ENCODE data around the gene IFT57. TPM values are rescaled to one million over a fixed set of nuclear protein-coding genes. Genes with fewer than 3 reads are reported as not detected.
A peak's percentile ranks its signal among the peaks of the same experiment; 100 is the strongest.

The IFT57 gene
- total and polyA plus RNA-seq, 2 experiments from 2014 or later = 28.6 to 49.0 TPM

GRCh38 chr3:108150200-108150599 lies 72.0 kb downstream of the IFT57 start (continued):
- TF ChIP-seq, protein P1, sequence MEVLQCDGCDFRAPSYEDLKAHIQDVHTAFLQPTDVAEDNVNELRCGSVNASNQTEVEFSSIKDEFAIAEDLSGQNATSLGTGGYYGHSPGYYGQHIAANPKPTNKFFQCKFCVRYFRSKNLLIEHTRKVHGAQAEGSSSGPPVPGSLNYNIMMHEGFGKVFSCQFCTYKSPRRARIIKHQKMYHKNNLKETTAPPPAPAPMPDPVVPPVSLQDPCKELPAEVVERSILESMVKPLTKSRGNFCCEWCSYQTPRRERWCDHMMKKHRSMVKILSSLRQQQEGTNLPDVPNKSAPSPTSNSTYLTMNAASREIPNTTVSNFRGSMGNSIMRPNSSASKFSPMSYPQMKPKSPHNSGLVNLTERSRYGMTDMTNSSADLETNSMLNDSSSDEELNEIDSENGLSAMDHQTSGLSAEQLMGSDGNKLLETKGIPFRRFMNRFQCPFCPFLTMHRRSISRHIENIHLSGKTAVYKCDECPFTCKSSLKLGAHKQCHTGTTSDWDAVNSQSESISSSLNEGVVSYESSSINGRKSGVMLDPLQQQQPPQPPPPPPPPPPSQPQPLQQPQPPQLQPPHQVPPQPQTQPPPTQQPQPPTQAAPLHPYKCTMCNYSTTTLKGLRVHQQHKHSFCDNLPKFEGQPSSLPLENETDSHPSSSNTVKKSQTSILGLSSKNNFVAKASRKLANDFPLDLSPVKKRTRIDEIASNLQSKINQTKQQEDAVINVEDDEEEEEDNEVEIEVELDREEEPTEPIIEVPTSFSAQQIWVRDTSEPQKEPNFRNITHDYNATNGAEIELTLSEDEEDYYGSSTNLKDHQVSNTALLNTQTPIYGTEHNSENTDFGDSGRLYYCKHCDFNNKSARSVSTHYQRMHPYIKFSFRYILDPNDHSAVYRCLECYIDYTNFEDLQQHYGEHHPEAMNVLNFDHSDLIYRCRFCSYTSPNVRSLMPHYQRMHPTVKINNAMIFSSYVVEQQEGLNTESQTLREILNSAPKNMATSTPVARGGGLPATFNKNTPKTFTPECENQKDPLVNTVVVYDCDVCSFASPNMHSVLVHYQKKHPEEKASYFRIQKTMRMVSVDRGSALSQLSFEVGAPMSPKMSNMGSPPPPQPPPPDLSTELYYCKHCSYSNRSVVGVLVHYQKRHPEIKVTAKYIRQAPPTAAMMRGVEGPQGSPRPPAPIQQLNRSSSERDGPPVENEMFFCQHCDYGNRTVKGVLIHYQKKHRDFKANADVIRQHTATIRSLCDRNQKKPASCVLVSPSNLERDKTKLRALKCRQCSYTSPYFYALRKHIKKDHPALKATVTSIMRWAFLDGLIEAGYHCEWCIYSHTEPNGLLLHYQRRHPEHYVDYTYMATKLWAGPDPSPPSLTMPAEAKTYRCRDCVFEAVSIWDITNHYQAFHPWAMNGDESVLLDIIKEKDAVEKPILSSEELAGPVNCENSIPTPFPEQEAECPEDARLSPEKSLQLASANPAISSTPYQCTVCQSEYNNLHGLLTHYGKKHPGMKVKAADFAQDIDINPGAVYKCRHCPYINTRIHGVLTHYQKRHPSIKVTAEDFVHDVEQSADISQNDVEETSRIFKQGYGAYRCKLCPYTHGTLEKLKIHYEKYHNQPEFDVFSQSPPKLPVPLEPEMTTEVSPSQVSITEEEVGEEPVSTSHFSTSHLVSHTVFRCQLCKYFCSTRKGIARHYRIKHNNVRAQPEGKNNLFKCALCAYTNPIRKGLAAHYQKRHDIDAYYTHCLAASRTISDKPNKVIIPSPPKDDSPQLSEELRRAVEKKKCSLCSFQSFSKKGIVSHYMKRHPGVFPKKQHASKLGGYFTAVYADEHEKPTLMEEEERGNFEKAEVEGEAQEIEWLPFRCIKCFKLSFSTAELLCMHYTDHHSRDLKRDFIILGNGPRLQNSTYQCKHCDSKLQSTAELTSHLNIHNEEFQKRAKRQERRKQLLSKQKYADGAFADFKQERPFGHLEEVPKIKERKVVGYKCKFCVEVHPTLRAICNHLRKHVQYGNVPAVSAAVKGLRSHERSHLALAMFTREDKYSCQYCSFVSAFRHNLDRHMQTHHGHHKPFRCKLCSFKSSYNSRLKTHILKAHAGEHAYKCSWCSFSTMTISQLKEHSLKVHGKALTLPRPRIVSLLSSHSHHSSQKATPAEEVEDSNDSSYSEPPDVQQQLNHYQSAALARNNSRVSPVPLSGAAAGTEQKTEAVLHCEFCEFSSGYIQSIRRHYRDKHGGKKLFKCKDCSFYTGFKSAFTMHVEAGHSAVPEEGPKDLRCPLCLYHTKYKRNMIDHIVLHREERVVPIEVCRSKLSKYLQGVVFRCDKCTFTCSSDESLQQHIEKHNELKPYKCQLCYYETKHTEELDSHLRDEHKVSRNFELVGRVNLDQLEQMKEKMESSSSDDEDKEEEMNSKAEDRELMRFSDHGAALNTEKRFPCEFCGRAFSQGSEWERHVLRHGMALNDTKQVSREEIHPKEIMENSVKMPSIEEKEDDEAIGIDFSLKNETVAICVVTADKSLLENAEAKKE (CRISPR knock-in tag; IDR thresholded peaks at IDR 0.05) = no peak

DNA sequence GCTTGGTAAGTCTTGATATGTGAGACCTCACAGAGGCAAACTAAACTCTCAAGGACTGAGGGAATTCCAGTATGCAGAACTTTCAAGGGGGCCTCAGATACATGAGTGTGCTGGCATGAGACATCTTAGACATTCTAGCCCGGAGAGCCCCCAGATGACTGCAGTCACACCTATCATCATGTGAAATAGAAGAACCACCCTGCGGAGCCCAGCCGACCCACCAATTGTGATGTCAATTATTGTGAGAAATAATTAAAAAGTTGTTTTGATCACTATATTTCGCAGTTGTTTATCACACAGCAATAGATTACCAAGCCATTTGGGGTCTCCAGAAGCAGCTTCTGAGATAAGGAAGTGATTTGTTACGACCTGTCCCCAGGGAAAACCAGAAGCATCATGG lies 76.1 kb downstream of the IFT57 start:
- no peak for TF ChIP-seq STAT1 (IDR thresholded peaks at IDR 0.05; ENCODE audit: unreplicated experiment)
- no peak for TF ChIP-seq EZH2phosphoT487 (IDR thresholded peaks at IDR 0.05; ENCODE audit: unreplicated experiment)
- TF ChIP-seq ZNF331 (CRISPR knock-in tag; IDR thresholded peaks at IDR 0.05; ENCODE audit: low read depth) = peak; percentile 83
- H4K20me1 ChIP-seq (replicated peaks; ENCODE audit: insufficient read depth) = no peaks in the 10 kb centered on the region
- H3K27ac Mint-ChIP-seq = no peak overlapping the region
- H3F3A ChIP-seq (replicated peaks; ENCODE audit: low read depth) = no peaks in the 10 kb centered on the region
- H3K9me2 ChIP-seq (ENCODE audit: insufficient read depth) = no peaks in the 10 kb centered on the region
- no peak overlapping the region for H3K4me3 ChIP-seq
- H3K9me3 Mint-ChIP-seq = peaks cover 5% of the 10 kb centered on the region
- no peaks in the 10 kb centered on the region for H3K27me3 Mint-ChIP-seq (ENCODE audit: insufficient read depth, low read depth, poor library complexity)
- H3K4me3 Mint-ChIP-seq = no peak overlapping the region
- no peak for ATAC-seq
- H3K4me1 ChIP-seq (ENCODE audit: insufficient read depth) = no peaks in the 10 kb centered on the region
- no peak overlapping the region for H3K27ac ChIP-seq (ENCODE audit: low read depth)
- DNase-seq (ENCODE audit: low spot score) = no peak
- H3K4me1 Mint-ChIP-seq = no peaks in the 10 kb centered on the region
- no peaks in the 10 kb centered on the region; the same call in 2 of the 3 replicates for H3K36me3 Mint-ChIP-seq (ENCODE audit: low read depth)
- no peak overlapping the region for H2AFZ ChIP-seq
- no peaks in the 10 kb centered on the region for H3K27me3 ChIP-seq (ENCODE audit: insufficient read depth)
- no peak overlapping the region for H3K4me2 ChIP-seq
- no peaks in the 10 kb centered on the region for H3K79me2 ChIP-seq (replicated peaks; ENCODE audit: insufficient read depth)
- H3K36me3 ChIP-seq (ENCODE audit: insufficient read depth) = no peaks in the 10 kb centered on the region

DNA sequence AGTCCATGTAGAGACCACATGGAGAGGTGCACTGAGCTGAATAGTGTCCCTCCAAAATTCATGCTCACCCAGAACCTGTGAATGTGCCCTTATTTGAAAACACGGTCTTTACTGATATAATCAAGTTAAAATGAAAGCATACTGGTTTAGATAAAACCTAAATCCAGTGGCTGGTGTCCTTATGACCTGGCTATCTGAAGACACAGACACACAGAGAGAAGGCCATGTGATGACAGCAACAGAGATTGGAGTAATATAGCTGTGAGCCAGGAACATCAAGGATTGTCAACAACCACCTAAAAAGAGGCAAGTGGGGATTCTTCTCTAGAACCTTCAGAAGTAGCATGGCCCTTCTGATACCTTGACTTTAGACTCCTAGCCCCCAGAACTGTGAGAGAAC lies 76.6 kb downstream of the IFT57 start:
- Histone ChIP-seq H3K27ac (ENCODE audit: low read depth) (no peak overlapping the region), H3F3A (replicated peaks; ENCODE audit: low read depth) (no peaks in the 10 kb centered on the region), H2AFZ (no peak overlapping the region), H3K9me2 (ENCODE audit: insufficient read depth) (0 out of 2 replicates have a peak, but pooled peaks cover 4% of the 10 kb centered on the region), H3K4me3 (no peak overlapping the region), H3K4me1 (ENCODE audit: insufficient read depth) (no peaks in the 10 kb centered on the region), H3K27me3 (ENCODE audit: insufficient read depth) (no peaks in the 10 kb centered on the region), H3K79me2 (replicated peaks; ENCODE audit: insufficient read depth) (no peaks in the 10 kb centered on the region), H3K4me2 (no peak overlapping the region), H4K20me1 (replicated peaks; ENCODE audit: insufficient read depth) (no peaks in the 10 kb centered on the region), H3K36me3 (ENCODE audit: insufficient read depth) (no peaks in the 10 kb centered on the region)
- no peak overlapping the region for H3K4me3 Mint-ChIP-seq
- no peak for DNase-seq (ENCODE audit: low spot score)
- no peaks in the 10 kb centered on the region; the same call in 2 of the 3 replicates for H3K36me3 Mint-ChIP-seq (ENCODE audit: low read depth)
- no peak for ATAC-seq
- no peaks in the 10 kb centered on the region for H3K27me3 Mint-ChIP-seq (ENCODE audit: insufficient read depth, low read depth, poor library complexity)
- H3K27ac Mint-ChIP-seq = no peak overlapping the region
- H3K9me3 Mint-ChIP-seq = peaks cover 5% of the 10 kb centered on the region
- no peaks in the 10 kb centered on the region for H3K4me1 Mint-ChIP-seq
- no peak for TF ChIP-seq STAT1 (IDR thresholded peaks at IDR 0.05; ENCODE audit: unreplicated experiment)
- no peak for TF ChIP-seq NANOG (IDR thresholded peaks at IDR 0.05; ENCODE audit: borderline replicate concordance)
- TF ChIP-seq, protein P2, sequence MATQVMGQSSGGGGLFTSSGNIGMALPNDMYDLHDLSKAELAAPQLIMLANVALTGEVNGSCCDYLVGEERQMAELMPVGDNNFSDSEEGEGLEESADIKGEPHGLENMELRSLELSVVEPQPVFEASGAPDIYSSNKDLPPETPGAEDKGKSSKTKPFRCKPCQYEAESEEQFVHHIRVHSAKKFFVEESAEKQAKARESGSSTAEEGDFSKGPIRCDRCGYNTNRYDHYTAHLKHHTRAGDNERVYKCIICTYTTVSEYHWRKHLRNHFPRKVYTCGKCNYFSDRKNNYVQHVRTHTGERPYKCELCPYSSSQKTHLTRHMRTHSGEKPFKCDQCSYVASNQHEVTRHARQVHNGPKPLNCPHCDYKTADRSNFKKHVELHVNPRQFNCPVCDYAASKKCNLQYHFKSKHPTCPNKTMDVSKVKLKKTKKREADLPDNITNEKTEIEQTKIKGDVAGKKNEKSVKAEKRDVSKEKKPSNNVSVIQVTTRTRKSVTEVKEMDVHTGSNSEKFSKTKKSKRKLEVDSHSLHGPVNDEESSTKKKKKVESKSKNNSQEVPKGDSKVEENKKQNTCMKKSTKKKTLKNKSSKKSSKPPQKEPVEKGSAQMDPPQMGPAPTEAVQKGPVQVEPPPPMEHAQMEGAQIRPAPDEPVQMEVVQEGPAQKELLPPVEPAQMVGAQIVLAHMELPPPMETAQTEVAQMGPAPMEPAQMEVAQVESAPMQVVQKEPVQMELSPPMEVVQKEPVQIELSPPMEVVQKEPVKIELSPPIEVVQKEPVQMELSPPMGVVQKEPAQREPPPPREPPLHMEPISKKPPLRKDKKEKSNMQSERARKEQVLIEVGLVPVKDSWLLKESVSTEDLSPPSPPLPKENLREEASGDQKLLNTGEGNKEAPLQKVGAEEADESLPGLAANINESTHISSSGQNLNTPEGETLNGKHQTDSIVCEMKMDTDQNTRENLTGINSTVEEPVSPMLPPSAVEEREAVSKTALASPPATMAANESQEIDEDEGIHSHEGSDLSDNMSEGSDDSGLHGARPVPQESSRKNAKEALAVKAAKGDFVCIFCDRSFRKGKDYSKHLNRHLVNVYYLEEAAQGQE (IDR thresholded peaks at IDR 0.05; ENCODE audit: unreplicated experiment) = no peak
- TF ChIP-seq CREB1 (CRISPR knock-in tag; IDR thresholded peaks at IDR 0.05; ENCODE audit: low read depth) = no peak
- TF ChIP-seq POLR2AphosphoS5 (IDR thresholded peaks at IDR 0.05; ENCODE audit: low read depth) = no peak
- no peak for TF ChIP-seq EZH2phosphoT487 (IDR thresholded peaks at IDR 0.05; ENCODE audit: unreplicated experiment)
- TF ChIP-seq JUNB (IDR thresholded peaks at IDR 0.05; ENCODE audit: unreplicated experiment) = no peak
- TF ChIP-seq ETS1 (IDR thresholded peaks at IDR 0.05) = no peak

All from GM23338 (cell line).